ENCODE data around the gene SNX24. TPM values are rescaled to one million over a fixed set of nuclear protein-coding genes. Genes with fewer than 3 reads are reported as not detected.
"Not testable (repeated sequence)": the region's sequence is repeated elsewhere in the genome, so short reads cannot be mapped to it uniquely, and the experiment has no call there.

The SNX24 gene
- polyA plus RNA-seq, 2 of the 4 experiments (the other 2 are of a cell fraction) = 20.4 to 22.4 TPM

- H3K4me2 ChIP-seq = peak overlapping the region; percentile 90
- CTCF ChIA-PET = no interaction called here
- DNase-seq (ENCODE audit: low read depth in 1 of 2, low spot score in 1 of 2) = peak; percentile 39 to 47
These were observed 688 bp downstream of the SNX24 start for GRCh38 chr5:122846051-122846550.

GRCh38 chr5:122847687-122848081 is 2.3 kb downstream of the SNX24 start:
- no peaks in the 10 kb centered on the region for H3K9me3 ChIP-seq
- 26% methylated on average over 2 of the region's 2 CpGs for WGBS (ENCODE audit: missing lambda C conversion rate)
- no peak overlapping the region; the same call in 2 of the 3 replicates for H3K4me3 ChIP-seq
- peaks cover 54% of the 10 kb centered on the region for H3K4me1 ChIP-seq
- FAIRE-seq (no peak), DNase-seq (ENCODE audit: low read depth in 1 of 2, low spot score in 1 of 2) (no peak), ATAC-seq (no peak)
- H3K27ac ChIP-seq = peak overlapping the region; percentile 94 to 99; a peak in 4 of 6 replicates
- TF ChIP-seq CTCF (IDR thresholded peaks at IDR 0.05) (no peak), NPAS2 (CRISPR knock-in tag; IDR thresholded peaks at IDR 0.05; ENCODE audit: borderline replicate concordance) (no peak), EHMT2 (IDR thresholded peaks at IDR 0.05; ENCODE audit: low read depth) (no peak), CEBPB (IDR thresholded peaks at IDR 0.05) (no peak), POLR2AphosphoS2 (conservative IDR thresholded peaks at IDR 0.05; ENCODE audit: low read length) (no peak)
- peak overlapping the region; percentile 90 for H3K4me2 ChIP-seq
- ChIA-PET CTCF (interaction anchor here (0.7 to 1.5 kb wide), 4 partner anchors 9 to 264 kb away, joined by 3 read pairs; no protein-coding TSS in a partner anchor), POLR2A (no interaction called here)

More at GRCh38 chr5:122846051-122846550, 688 bp downstream of the SNX24 start:
- Histone ChIP-seq H3K27ac (peak overlapping the region; percentile 94 to 99), H3K9me3 (no peaks in the 10 kb centered on the region), H3K4me3 (peak overlapping the region; percentile 80), H3K4me1 (peaks cover 50% of the 10 kb centered on the region)
- peak; percentile 39 to 61 for ATAC-seq
- no peak for TF ChIP-seq ZSCAN20 (CRISPR knock-in tag; IDR thresholded peaks at IDR 0.05)
- no peak for TF ChIP-seq POLR2AphosphoS2 (conservative IDR thresholded peaks at IDR 0.05; ENCODE audit: low read length)
- no peak for TF ChIP-seq POLR2A (IDR thresholded peaks at IDR 0.05; ENCODE audit: low read length)
- no peak for TF ChIP-seq FOXS1 (CRISPR knock-in tag; IDR thresholded peaks at IDR 0.05)
- TF ChIP-seq SREBF2 (IDR thresholded peaks at IDR 0.05) = no peak
- TF ChIP-seq FOSL2 (IDR thresholded peaks at IDR 0.05) = no peak
- TF ChIP-seq FOSL2 (CRISPR knock-in tag; IDR thresholded peaks at IDR 0.05) = peak; percentile 52; the same call in 1 of the 2 replicates
- TF ChIP-seq HES2 (IDR thresholded peaks at IDR 0.05) = no peak
- no peak for TF ChIP-seq GATA3 (IDR thresholded peaks at IDR 0.05; ENCODE audit: borderline replicate concordance)
- TF ChIP-seq CBX2 (IDR thresholded peaks at IDR 0.05; ENCODE audit: borderline replicate concordance, low read depth) = no peak
- TF ChIP-seq CEBPB (IDR thresholded peaks at IDR 0.05) = peak; percentile 21 to 47; a peak in 1 of 4 replicates
- no peak for FAIRE-seq
- 1% methylated on average over 6 of the region's 6 CpGs for WGBS (ENCODE audit: missing lambda C conversion rate)
- POLR2A ChIA-PET = interaction anchor here (0.6 to 1.8 kb wide), 2 partner anchors 15 to 72 kb away, joined by 5 read pairs; partner anchors contain the start of gene SNX2

- 93% methylated on average over 1 of the region's 1 CpG for WGBS (ENCODE audit: missing lambda C conversion rate)
- no peak for FAIRE-seq
- H3K4me2 ChIP-seq = peak overlapping the region; percentile 34
- no peak for TF ChIP-seq E2F6 (IDR thresholded peaks at IDR 0.05; ENCODE audit: borderline replicate concordance, low read depth)
- TF ChIP-seq ESRRA (IDR thresholded peaks at IDR 0.05; ENCODE audit: borderline replicate concordance, low read length) = no peak
- TF ChIP-seq MAFK (IDR thresholded peaks at IDR 0.05; ENCODE audit: partially characterized antibody) = no peak
- no peaks in the 10 kb centered on the region for H3K9me3 ChIP-seq
- ChIA-PET CTCF (interaction anchor here (0.8 to 1.1 kb wide), 2 partner anchors 146 to 192 kb away, joined by 3 read pairs; no protein-coding TSS in a partner anchor), POLR2A (no interaction called here)
- peaks cover 49% of the 10 kb centered on the region for H3K4me1 ChIP-seq
- no peak overlapping the region for H3K4me3 ChIP-seq
- DNase-seq (ENCODE audit: low read depth in 1 of 2, low spot score in 1 of 2) = no peak
- no peak for ATAC-seq
- H3K27ac ChIP-seq = peak overlapping the region; percentile 10 to 42; a peak in 4 of 6 replicates
These were observed 4.4 kb downstream of the SNX24 start for GRCh38 chr5:122849771-122850170.

GRCh38 chr5:122857538-122857937 is 12.1 kb downstream of the SNX24 start:
- H3K4me3 ChIP-seq; H3K27ac ChIP-seq; DNase-seq (ENCODE audit: low read depth in 1 of 2, low spot score in 1 of 2); H3K4me1 ChIP-seq; FAIRE-seq; ATAC-seq; POLR2A ChIA-PET; H3K4me2 ChIP-seq; H3K9me3 ChIP-seq; CTCF ChIA-PET: not testable (repeated sequence)
- 92% methylated on average over 6 of the region's 8 CpGs for WGBS (ENCODE audit: missing lambda C conversion rate)
